ENCODE measurements around the gene TMEM38A.

GRCh38 chr19:16678498-16678897 lies 17.6 kb downstream of the TMEM38A start:
- TF ChIP-seq POLR2A (IDR thresholded peaks at IDR 0.05) (no peak), EP300 (IDR thresholded peaks at IDR 0.05) (no peak)
- TF ChIP-seq, protein P1, sequence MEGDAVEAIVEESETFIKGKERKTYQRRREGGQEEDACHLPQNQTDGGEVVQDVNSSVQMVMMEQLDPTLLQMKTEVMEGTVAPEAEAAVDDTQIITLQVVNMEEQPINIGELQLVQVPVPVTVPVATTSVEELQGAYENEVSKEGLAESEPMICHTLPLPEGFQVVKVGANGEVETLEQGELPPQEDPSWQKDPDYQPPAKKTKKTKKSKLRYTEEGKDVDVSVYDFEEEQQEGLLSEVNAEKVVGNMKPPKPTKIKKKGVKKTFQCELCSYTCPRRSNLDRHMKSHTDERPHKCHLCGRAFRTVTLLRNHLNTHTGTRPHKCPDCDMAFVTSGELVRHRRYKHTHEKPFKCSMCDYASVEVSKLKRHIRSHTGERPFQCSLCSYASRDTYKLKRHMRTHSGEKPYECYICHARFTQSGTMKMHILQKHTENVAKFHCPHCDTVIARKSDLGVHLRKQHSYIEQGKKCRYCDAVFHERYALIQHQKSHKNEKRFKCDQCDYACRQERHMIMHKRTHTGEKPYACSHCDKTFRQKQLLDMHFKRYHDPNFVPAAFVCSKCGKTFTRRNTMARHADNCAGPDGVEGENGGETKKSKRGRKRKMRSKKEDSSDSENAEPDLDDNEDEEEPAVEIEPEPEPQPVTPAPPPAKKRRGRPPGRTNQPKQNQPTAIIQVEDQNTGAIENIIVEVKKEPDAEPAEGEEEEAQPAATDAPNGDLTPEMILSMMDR (IDR thresholded peaks at IDR 0.05), result no peak

Measured in ovary (tissue), 3 donors.